ENCODE results near the gene POU3F3.
A peak's percentile ranks its signal among the peaks of the same experiment; 100 is the strongest.

Gene POU3F3

GRCh38 chr2:104849101-104849500 is 4.8 kb upstream of the POU3F3 start:
- Histone ChIP-seq H4K20me1 (ENCODE audit: control insufficient read depth, insufficient read depth, low read depth, low read length) (peaks cover 3% of the 10 kb centered on the region; the same call in 1 of the 2 replicates), H3K27ac (ENCODE audit: low read depth, low read length) (no peak overlapping the region), H3K4me1 (ENCODE audit: control insufficient read depth, low read length) (no peaks in the 10 kb centered on the region), H3K9me2 (replicated peaks; ENCODE audit: control insufficient read depth, low read length) (no peaks in the 10 kb centered on the region), H3K27me3 (ENCODE audit: control insufficient read depth, low read length) (peaks cover 33% of the 10 kb centered on the region), H3K4me3 (ENCODE audit: low read length) (no peak overlapping the region), H3K9me3 (ENCODE audit: control insufficient read depth, insufficient read depth, low read length) (0 out of 2 replicates have a peak, but pooled peaks cover 3% of the 10 kb centered on the region), H3K79me2 (ENCODE audit: control insufficient read depth, low read length) (no peaks in the 10 kb centered on the region), H3K36me3 (ENCODE audit: control insufficient read depth, low read length) (no peaks in the 10 kb centered on the region), H3K4me2 (ENCODE audit: low read length) (no peak overlapping the region), H3F3A (ENCODE audit: control insufficient read depth, insufficient read depth) (no peaks in the 10 kb centered on the region)
- TF ChIP-seq, protein P1, sequence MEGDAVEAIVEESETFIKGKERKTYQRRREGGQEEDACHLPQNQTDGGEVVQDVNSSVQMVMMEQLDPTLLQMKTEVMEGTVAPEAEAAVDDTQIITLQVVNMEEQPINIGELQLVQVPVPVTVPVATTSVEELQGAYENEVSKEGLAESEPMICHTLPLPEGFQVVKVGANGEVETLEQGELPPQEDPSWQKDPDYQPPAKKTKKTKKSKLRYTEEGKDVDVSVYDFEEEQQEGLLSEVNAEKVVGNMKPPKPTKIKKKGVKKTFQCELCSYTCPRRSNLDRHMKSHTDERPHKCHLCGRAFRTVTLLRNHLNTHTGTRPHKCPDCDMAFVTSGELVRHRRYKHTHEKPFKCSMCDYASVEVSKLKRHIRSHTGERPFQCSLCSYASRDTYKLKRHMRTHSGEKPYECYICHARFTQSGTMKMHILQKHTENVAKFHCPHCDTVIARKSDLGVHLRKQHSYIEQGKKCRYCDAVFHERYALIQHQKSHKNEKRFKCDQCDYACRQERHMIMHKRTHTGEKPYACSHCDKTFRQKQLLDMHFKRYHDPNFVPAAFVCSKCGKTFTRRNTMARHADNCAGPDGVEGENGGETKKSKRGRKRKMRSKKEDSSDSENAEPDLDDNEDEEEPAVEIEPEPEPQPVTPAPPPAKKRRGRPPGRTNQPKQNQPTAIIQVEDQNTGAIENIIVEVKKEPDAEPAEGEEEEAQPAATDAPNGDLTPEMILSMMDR (IDR thresholded peaks at IDR 0.05; ENCODE audit: low read depth, low read length, poor library complexity, severe bottlenecking), result no peak

GRCh38 chr2:104849618-104850141 is 4.2 kb upstream of the POU3F3 start:
- no peak overlapping the region for H3K4me3 ChIP-seq (ENCODE audit: low read length)

DNA sequence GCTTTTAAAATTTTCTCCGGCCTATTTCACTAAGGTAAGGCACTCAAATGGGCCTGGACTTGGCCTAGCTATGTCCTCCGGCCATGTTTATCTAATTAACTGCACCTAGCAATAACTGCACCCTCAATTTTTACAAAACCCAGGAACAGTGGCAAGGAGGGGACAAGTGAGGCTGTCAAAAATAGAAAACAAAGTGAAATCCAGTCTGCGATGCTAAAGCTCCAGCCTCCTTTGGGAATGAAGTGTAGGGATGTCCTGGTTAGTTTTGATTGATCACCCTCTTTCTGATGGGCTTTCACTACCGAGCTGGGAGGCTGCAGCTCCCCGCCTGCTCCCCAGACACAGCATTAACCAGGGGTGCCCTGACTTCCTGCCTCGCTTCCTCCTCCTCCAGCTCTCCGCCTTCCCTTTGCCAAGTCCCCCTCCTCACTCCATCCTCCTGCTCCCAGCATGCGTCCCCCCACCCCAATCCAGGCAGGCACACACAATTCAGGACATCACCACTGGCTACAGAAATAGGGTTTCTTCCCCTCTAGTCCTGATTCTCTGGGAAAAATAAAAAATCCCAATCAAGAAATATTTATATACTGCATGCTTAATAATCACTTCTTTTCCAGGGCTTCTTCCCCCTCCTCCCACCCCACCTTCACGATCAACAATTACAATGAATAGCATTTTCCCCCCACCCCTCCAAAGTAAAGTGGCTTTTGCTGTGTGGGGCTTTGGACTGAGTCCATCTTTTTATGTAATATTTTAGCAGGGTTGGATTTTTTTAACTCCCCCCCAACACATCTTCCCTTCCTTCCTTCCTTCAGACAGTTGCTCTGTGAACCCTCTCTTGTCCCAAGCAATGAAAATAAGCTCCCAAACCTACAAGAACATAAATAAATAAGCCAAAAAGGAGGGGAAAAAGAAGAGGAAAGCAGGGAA is 3.3 kb upstream of the POU3F3 start:
- Histone ChIP-seq H3K79me2 (ENCODE audit: control insufficient read depth, low read length) (no peaks in the 10 kb centered on the region), H3F3A (ENCODE audit: control insufficient read depth, insufficient read depth) (no peaks in the 10 kb centered on the region), H3K27me3 (ENCODE audit: control insufficient read depth, low read length) (peaks cover 33% of the 10 kb centered on the region), H3K4me2 (ENCODE audit: low read length) (no peak overlapping the region), H3K4me1 (ENCODE audit: control insufficient read depth, low read length) (no peaks in the 10 kb centered on the region), H3K9me2 (replicated peaks; ENCODE audit: control insufficient read depth, low read length) (no peaks in the 10 kb centered on the region), H3K27ac (ENCODE audit: low read depth, low read length) (no peak overlapping the region), H4K20me1 (ENCODE audit: control insufficient read depth, insufficient read depth, low read depth, low read length) (peaks cover 3% of the 10 kb centered on the region; the same call in 1 of the 2 replicates), H3K9me3 (ENCODE audit: control insufficient read depth, insufficient read depth, low read length) (0 out of 2 replicates have a peak, but pooled peaks cover 4% of the 10 kb centered on the region), H3K4me3 (ENCODE audit: low read length) (no peak overlapping the region), H3K36me3 (ENCODE audit: control insufficient read depth, low read length) (no peaks in the 10 kb centered on the region)
- TF ChIP-seq EZH2phosphoT487 (IDR thresholded peaks at IDR 0.05; ENCODE audit: borderline replicate concordance, low read length), result no peak
- TF ChIP-seq, protein P1 (IDR thresholded peaks at IDR 0.05; ENCODE audit: low read depth, low read length, poor library complexity, severe bottlenecking), result no peak

More at GRCh38 chr2:104849618-104850141, 4.2 kb upstream of the POU3F3 start:
- Histone ChIP-seq H3K79me2 (ENCODE audit: control insufficient read depth, low read length) (no peaks in the 10 kb centered on the region), H4K20me1 (ENCODE audit: control insufficient read depth, insufficient read depth, low read depth, low read length) (peaks cover 3% of the 10 kb centered on the region; the same call in 1 of the 2 replicates), H3K4me2 (ENCODE audit: low read length) (no peak overlapping the region), H3K9me3 (ENCODE audit: control insufficient read depth, insufficient read depth, low read length) (0 out of 2 replicates have a peak, but pooled peaks cover 4% of the 10 kb centered on the region), H3K36me3 (ENCODE audit: control insufficient read depth, low read length) (no peaks in the 10 kb centered on the region), H3K4me1 (ENCODE audit: control insufficient read depth, low read length) (no peaks in the 10 kb centered on the region), H3K9me2 (replicated peaks; ENCODE audit: control insufficient read depth, low read length) (no peaks in the 10 kb centered on the region), H3F3A (ENCODE audit: control insufficient read depth, insufficient read depth) (no peaks in the 10 kb centered on the region), H3K27ac (ENCODE audit: low read depth, low read length) (no peak overlapping the region), H3K27me3 (ENCODE audit: control insufficient read depth, low read length) (peaks cover 33% of the 10 kb centered on the region)
- TF ChIP-seq, protein P1 (IDR thresholded peaks at IDR 0.05; ENCODE audit: low read depth, low read length, poor library complexity, severe bottlenecking), result peak; percentile 86
- TF ChIP-seq EZH2phosphoT487 (IDR thresholded peaks at IDR 0.05; ENCODE audit: borderline replicate concordance, low read length), result no peak
